ENCODE results near the gene UBE3B.

DNA sequence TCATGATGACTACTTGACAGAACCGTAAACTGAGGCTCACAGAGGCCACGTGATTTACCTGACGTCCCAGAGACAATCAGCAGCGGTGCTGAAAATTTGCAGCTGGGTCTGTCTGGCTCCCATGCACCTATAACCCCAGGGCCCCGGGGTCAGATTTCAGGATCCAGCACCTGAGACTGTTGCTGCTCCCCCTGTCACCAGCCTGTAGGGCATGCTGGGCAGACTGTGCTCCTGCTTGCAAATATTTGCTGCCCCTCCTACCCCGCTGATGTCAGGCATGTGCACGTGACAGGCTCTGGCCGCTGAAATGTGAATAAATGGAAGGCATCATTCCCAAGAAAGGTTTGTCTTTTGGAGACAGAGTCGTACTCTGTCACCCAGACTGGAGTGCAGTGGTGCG is 89.9 kb downstream of the UBE3B start:
- TF ChIP-seq, protein P1, sequence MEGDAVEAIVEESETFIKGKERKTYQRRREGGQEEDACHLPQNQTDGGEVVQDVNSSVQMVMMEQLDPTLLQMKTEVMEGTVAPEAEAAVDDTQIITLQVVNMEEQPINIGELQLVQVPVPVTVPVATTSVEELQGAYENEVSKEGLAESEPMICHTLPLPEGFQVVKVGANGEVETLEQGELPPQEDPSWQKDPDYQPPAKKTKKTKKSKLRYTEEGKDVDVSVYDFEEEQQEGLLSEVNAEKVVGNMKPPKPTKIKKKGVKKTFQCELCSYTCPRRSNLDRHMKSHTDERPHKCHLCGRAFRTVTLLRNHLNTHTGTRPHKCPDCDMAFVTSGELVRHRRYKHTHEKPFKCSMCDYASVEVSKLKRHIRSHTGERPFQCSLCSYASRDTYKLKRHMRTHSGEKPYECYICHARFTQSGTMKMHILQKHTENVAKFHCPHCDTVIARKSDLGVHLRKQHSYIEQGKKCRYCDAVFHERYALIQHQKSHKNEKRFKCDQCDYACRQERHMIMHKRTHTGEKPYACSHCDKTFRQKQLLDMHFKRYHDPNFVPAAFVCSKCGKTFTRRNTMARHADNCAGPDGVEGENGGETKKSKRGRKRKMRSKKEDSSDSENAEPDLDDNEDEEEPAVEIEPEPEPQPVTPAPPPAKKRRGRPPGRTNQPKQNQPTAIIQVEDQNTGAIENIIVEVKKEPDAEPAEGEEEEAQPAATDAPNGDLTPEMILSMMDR (IDR thresholded peaks at IDR 0.05; ENCODE audit: low read depth, low read length): no peak
- TF ChIP-seq POLR2A (IDR thresholded peaks at IDR 0.05; ENCODE audit: extremely low read depth, insufficient read length): no peak
- TF ChIP-seq, protein P2, sequence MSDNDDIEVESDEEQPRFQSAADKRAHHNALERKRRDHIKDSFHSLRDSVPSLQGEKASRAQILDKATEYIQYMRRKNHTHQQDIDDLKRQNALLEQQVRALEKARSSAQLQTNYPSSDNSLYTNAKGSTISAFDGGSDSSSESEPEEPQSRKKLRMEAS (IDR thresholded peaks at IDR 0.05; ENCODE audit: low read depth, low read length): no peak

All from NB4 (cell line).